Airway epithelial cell (primary cell): ENCODE data around the gene STEAP2. TPM values are rescaled to one million over a fixed set of nuclear protein-coding genes. Genes with fewer than 3 reads are reported as not detected.

Source experiments
- total RNA-seq: library from RNA; depleted of rRNA; stranded (reverse); fragments of >200 nt; gene quantifications from 2 replicates; pipeline ENCODE4 v1.2.3, GENCODE V29; 2015

The STEAP2 gene
- total RNA-seq = 5.9 and 9.1 TPM in 2 replicates

DNA sequence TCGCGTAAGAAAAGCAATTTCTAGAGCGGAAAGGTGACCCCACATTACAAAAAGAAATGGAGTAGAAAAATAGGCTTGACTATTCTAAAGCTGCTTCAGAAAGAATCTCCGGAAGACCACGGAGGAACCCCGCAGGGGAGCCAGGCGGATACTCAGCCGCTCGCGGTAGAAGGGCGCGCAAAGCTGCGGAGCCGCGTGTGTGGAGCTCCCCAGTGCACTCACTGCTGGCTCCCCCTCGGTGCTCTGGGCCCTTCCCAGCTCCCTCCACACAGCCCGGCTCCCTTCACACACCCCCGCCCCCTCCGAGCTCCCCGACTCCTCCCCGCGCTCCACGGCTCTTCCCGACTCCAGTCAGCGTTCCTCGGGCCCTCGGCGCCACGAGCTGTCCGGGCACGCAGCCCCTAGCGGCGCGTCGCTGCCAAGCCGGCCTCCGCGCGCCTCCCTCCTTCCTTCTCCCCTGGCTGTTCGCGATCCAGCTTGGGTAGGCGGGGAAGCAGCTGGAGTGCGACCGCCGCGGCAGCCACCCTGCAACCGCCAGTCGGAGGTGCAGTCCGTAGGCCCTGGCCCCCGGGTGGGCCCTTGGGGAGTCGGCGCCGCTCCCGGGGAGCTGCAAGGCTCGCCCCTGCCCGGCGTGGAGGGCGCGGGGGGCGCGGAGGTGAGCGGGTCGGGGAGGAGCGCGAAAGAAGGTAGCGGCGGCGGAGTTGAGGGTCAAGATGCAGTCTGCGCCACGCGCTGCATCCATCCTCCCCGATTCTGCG is at the start of gene STEAP2:
Gene STEAP2 (plus strand): TSS at position 350 of the 758 bp plus-strand sequence. CDS start 13,343 bp downstream, outside the sequence.

DNA sequence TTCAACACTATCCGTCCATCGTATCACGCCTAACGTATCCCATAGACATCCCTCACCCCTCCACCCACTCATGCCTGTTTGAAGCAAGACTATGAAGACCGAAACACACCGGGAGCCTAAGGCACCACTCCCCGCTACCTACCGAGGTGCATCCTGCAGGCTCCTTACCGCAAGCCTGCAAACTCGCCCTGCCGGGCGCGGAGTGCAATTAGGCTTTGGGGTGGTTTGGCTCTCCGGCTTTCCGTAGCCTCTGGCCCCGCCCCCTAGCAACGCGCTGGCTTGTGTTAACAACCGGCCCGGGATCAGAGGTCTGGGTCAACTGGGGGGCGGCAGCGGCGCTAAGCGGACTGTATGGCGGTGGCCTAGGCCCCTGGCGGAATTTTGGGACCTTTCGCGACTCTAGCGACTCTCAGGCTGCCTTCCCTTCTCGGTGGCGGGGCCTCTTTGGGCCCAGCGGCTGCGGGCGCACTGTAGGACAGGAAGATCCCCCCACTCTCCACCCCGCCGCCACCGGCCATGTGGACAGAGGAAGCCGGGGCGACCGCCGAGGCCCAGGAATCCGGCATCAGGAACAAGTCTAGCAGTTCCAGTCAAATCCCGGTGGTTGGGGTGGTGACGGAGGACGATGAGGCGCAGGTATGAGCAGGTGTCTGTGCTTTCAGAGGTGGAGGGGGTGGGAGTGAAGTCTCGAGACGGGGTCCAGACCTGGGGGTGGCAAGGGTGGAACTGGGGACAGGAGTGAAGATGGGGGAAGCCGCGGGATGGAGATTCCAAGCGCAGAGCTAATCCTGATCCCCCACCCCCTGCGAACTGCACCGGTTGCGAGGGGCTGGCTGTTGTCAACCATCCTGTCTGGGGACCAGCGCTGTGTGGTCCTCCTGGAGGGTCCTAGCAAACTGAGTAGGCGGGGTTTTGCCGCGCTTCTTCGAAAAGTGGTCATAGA is 33.6 kb downstream of the STEAP2 start, which contains the start of gene CFAP69:
Gene CFAP69 (plus strand): TSS at position 266 of the 943 bp plus-strand sequence. CDS start 251 bp downstream, at position 517.

Other genes with a start within 250 kb of the STEAP2 start
- gene STEAP1, start 57.3 kb upstream of the STEAP2 start, total RNA-seq = 17.6 and 20.3 TPM in 2 replicates
- gene CFAP69, start 33.4 kb downstream of the STEAP2 start, total RNA-seq = 0.28 and 0.49 TPM in 2 replicates
- gene FAM237B, start 109.6 kb downstream of the STEAP2 start, total RNA-seq = not detected in 2 replicates
- gene GTPBP10, start 135.0 kb downstream of the STEAP2 start, total RNA-seq = 8.2 and 12.0 TPM in 2 replicates
- 26.3 and 27.8 TPM in 2 replicates for gene CLDN12, start 191.7 kb downstream of the STEAP2 start, total RNA-seq